ENCODE results near the gene PAX2.

DNA sequence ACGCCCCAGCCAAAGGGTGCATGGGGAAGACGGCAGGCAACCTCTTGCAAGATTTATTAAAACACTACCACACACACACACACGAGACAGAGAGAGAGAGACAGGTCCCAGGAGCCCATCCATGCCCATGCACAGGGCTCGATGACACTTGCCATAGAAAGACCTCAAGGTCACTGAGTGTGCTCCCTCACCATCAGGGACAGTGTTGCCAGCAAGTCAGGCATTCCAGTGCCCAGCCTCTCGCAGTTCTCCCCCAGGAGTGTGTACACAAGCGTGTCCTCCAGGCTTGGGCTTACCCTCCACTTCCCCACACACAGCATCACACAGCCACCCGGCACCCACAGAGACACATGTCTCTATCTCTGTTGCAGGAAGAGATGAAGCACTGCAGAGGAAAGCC lies 120.6 kb downstream of the PAX2 start:
- TF ChIP-seq CTCF (IDR thresholded peaks at IDR 0.05; ENCODE audit: insufficient read depth, low read depth, low read length) (no peak), EZH2 (IDR thresholded peaks at IDR 0.05; ENCODE audit: insufficient read depth, low read length) (no peak)

Measured in astrocyte (in vitro differentiated cells and primary cell).